DND-41 (cell line): Measurements from ENCODE around the gene STK36.

Experiments
- EZH2 ChIP-seq: IDR thresholded peaks from 3 replicates; pipeline ENCODE4 v1.6.1; 2012; ENCODE audit warnings: borderline replicate concordance, low read depth, mild to moderate bottlenecking, moderate library complexity, low read length, inconsistent platforms; ENCODE audit not compliant: severe bottlenecking
- TF ChIP-seq, protein P1 (sequence below): IDR thresholded peaks from 2 replicates; pipeline ENCODE4 v1.5.1; 2012; ENCODE audit warnings: borderline replicate concordance, low read length, moderate library complexity, mild to moderate bottlenecking; ENCODE audit not compliant: poor library complexity, severe bottlenecking; ENCODE audit errors: extremely low read depth

GRCh38 chr2:218671097-218671653 lies 711 bp upstream of the STK36 start:
- TF ChIP-seq, protein P1, sequence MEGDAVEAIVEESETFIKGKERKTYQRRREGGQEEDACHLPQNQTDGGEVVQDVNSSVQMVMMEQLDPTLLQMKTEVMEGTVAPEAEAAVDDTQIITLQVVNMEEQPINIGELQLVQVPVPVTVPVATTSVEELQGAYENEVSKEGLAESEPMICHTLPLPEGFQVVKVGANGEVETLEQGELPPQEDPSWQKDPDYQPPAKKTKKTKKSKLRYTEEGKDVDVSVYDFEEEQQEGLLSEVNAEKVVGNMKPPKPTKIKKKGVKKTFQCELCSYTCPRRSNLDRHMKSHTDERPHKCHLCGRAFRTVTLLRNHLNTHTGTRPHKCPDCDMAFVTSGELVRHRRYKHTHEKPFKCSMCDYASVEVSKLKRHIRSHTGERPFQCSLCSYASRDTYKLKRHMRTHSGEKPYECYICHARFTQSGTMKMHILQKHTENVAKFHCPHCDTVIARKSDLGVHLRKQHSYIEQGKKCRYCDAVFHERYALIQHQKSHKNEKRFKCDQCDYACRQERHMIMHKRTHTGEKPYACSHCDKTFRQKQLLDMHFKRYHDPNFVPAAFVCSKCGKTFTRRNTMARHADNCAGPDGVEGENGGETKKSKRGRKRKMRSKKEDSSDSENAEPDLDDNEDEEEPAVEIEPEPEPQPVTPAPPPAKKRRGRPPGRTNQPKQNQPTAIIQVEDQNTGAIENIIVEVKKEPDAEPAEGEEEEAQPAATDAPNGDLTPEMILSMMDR = no peak
- TF ChIP-seq EZH2 = no peak
